Fibroblast of pulmonary artery (primary cell): ENCODE data around the gene YY1.

Source experiments
- DNase-seq: peaks from one replicate; pipeline ENCODE4 v3.0.0-alpha.2; 2010; ENCODE audit warnings: low read depth
- H3K4me3 ChIP-seq: replicated peaks from 2 replicates; pipeline ENCODE4 v1.5.1; 2011; ENCODE audit warnings: low read depth, mild to moderate bottlenecking, control low read depth, low read length, moderate library complexity
- CTCF ChIP-seq: IDR thresholded peaks from 2 replicates; pipeline ENCODE4 v1.5.1; 2011; ENCODE audit warnings: mild to moderate bottlenecking, control low read depth, low read length, inconsistent platforms; ENCODE audit errors: missing control alignments

Gene YY1

DNA sequence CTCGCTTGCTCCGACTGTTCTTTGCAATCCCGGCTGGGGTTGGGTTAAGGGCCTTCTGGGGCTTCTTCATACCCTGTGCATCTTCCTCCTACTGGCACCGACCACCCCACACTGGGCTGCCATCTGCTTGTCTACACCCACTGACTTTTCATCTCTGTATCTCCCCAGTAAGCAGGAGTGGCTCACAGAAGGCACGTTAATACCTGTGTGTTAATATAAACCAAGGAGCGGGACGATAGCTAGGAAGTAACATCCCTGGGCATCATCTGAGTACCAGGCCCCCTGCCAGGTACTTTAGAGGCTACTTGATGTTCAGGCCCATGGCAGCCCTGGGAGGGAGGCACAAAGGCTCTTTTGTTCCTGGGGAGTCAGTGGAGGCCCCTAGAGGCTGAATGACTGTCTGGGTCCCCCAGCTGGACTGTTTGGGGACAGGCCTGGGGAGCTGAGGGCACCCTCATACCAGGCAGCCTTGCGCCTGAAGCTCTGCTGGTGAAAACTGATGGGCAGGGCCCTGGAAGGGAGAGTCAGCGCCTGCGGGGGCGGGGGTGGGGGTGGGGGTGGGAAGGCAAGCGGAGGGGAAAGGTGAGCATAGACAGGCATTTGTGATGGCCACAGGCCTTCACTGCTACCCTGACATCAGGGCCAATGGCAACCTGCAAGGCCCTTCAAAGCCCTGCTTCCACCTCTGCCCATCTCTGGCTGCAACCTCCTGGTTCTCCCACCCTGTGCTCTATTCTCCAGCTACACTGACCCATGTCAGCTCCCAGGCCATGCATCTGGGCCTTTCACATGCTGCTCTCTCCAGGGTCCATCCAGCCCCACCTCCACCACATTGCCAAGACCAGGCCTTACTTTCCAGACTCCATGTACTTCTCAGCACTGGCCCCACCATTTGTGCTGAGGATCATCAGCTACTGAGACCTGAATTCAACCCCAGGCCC is 45.3 kb upstream of the YY1 start:
- TF ChIP-seq CTCF, result no peak
- H3K4me3 ChIP-seq, result peak overlapping the region; percentile 54
- no peak for DNase-seq

DNA sequence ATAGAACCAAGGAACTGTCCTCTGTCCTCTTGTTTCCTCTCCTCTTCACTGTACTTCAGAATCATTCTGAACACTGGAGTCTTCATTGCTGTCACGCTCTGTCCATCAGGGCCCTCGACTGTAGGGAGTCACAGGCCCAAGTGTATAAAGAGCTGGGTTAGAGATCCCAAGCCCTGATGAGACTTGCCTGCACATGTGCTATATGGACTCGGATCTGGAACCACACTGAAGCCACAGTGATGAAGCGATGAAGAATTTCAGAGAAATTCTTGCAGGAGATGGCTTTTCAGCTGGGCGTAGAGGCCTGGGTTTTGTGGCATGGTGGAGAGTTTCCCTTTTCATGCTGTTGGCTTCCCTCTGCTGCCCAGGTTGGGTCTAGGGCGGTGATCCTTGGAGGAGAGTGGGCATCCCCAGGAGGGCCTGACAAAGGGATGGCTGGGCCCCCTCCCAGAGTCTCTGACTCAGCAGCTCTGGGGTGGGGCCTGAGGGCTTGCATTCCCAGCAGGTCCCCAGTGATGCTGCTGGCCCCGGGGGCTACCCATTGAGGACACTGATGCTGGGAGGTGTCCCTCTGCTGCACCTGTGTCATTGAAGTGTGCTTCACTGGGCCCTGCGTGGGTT is 39.6 kb upstream of the YY1 start:
- no peak for DNase-seq
- H3K4me3 ChIP-seq, result no peak overlapping the region
- TF ChIP-seq CTCF, result no peak

DNA sequence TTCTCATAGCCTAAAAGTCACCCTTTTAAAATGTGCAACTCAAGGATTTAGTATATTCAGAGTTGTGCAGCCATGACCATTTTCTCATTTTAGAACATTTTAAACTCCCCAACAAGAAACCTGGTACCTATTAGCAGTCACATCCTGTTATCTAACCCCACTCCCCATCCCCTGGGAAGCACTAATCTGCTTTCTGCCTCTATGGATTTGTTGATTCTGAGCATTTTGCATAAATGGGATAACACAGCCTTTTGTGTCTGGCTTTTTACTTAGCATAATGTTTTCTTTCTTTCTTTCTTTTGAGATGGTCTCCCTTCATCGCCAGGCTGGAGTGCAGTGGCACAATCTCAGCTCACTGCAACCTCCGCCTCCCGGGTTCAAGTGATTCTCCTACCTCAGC is 38.6 kb upstream of the YY1 start:
- no peak overlapping the region for H3K4me3 ChIP-seq
- no peak for DNase-seq
- no peak for TF ChIP-seq CTCF

- TF ChIP-seq CTCF, result no peak
- H3K4me3 ChIP-seq, result no peak overlapping the region
- no peak for DNase-seq
These were observed 37.2 kb upstream of the YY1 start for GRCh38 chr14:100201701-100202100.

DNA sequence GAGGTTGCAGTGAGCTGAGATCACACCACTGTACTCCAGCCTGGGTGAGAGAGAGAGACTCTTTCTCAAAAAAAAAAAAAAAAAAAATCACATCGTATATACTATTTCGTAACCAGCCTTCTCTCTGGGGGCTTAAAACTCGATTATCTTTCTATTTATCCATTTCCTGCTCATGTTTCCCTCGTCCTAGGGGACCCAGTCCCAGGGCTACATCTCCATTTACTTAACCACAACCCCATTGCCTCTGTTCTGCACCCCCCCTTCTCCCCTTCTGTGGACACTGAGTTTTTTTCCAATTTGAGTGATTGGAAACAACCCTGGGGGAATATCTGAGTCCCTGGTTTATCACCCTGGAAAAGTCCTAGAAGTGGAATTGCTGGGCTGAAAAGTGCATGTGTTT is 36.2 kb upstream of the YY1 start:
- DNase-seq, result no peak
- TF ChIP-seq CTCF, result no peak
- no peak overlapping the region for H3K4me3 ChIP-seq

GRCh38 chr14:100203146-100203545 is 35.8 kb upstream of the YY1 start:
- DNase-seq, result no peak
- no peak for TF ChIP-seq CTCF
- H3K4me3 ChIP-seq, result no peak overlapping the region
